Effector memory CD4-positive, alpha-beta T cell (primary cell): ENCODE measurements around the gene ESPN.

ENCODE experiments used
- DNase-seq, 3 donors: peaks; one replicate each; pipeline ENCODE4 v3.0.0-alpha.2; 2020
- H3K27ac ChIP-seq: 2 replicates; pipeline ENCODE4 v1.7.0; 2013; ENCODE audit warnings: mild to moderate bottlenecking, low read length, moderate library complexity; ENCODE audit not compliant: insufficient read depth, poor library complexity, severe bottlenecking
- H3K27me3 ChIP-seq: replicated peaks from 2 replicates; pipeline ENCODE4 v1.7.0; 2013; ENCODE audit warnings: mild to moderate bottlenecking, low read length; ENCODE audit not compliant: insufficient read depth, control insufficient read depth, poor library complexity, severe bottlenecking
- H3K36me3 ChIP-seq: 2 replicates; pipeline ENCODE4 v1.7.0; 2013; ENCODE audit warnings: mild to moderate bottlenecking, low read length, moderate library complexity; ENCODE audit not compliant: control insufficient read depth, insufficient read depth
- H3K4me1 ChIP-seq: 2 replicates; pipeline ENCODE4 v1.7.0; 2013; ENCODE audit warnings: low read length, mild to moderate bottlenecking; ENCODE audit not compliant: control insufficient read depth, insufficient read depth, poor library complexity, severe bottlenecking
- H3K4me3 ChIP-seq: 2 replicates; pipeline ENCODE4 v1.7.0; 2013; ENCODE audit warnings: low read length, low read depth, mild to moderate bottlenecking; ENCODE audit not compliant: insufficient read depth, poor library complexity, severe bottlenecking
- H3K9me3 ChIP-seq: 2 replicates; pipeline ENCODE4 v1.7.0; 2013; ENCODE audit warnings: mild to moderate bottlenecking, low read length, moderate library complexity; ENCODE audit not compliant: control insufficient read depth

ESPN gene

GRCh38 chr1:6471086-6471969 lies 46.8 kb downstream of the ESPN start:
- H3K4me3 ChIP-seq = no peak overlapping the region
- H3K4me1 ChIP-seq = peaks cover 19% of the 10 kb centered on the region
- no peaks in the 10 kb centered on the region for H3K27me3 ChIP-seq
- H3K27ac ChIP-seq = no peak overlapping the region
- no peaks in the 10 kb centered on the region for H3K36me3 ChIP-seq
- H3K9me3 ChIP-seq = no peaks in the 10 kb centered on the region
- no peak for DNase-seq

DNA sequence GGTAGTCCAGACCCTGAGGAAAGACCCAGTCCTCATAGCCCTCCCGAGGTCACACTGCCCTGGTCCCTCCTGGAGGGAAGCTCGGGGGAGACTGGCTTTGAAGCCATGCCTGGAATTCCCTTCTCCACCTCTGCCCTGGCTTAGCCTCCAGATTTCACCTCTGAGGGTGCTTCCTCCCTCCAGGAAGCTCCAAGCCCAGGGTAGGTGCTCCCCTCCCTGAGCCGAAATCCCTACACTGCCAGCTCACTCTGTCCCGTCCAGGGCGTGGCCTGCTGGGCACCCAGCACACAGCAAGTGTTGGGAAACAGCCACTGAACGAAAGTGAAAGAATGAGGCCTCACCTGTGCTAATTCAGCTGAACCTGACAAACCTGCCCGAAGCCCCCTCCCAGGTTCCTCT lies 47.4 kb downstream of the ESPN start:
- Histone ChIP-seq H3K27me3 (no peaks in the 10 kb centered on the region), H3K36me3 (no peaks in the 10 kb centered on the region), H3K9me3 (no peaks in the 10 kb centered on the region), H3K4me3 (no peak overlapping the region), H3K27ac (no peak overlapping the region), H3K4me1 (peaks cover 13% of the 10 kb centered on the region)
- no peak for DNase-seq

DNA sequence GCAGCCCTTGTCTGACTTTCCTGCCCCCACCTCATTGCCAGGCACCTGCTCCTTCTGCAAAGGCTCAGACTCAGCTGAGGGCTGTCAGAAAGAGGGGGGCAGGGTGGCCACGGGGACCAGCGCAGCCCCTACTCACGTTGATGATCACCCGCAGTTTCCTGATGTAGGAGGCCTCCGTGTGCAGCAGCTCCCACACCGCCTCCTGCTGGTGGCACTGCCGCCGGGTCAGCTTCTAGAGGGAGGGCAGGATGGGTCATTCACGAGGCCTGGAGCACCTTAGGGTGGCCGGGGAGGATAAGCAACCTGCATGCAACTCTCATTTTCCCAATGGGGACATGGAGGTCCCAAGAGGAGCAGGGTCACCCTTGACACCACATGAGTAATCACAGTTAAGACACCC lies 47.8 kb downstream of the ESPN start:
- Histone ChIP-seq H3K27me3 (no peaks in the 10 kb centered on the region), H3K27ac (no peak overlapping the region), H3K4me3 (no peak overlapping the region), H3K9me3 (no peaks in the 10 kb centered on the region), H3K4me1 (peaks cover 9% of the 10 kb centered on the region), H3K36me3 (no peaks in the 10 kb centered on the region)
- no peak for DNase-seq

DNA sequence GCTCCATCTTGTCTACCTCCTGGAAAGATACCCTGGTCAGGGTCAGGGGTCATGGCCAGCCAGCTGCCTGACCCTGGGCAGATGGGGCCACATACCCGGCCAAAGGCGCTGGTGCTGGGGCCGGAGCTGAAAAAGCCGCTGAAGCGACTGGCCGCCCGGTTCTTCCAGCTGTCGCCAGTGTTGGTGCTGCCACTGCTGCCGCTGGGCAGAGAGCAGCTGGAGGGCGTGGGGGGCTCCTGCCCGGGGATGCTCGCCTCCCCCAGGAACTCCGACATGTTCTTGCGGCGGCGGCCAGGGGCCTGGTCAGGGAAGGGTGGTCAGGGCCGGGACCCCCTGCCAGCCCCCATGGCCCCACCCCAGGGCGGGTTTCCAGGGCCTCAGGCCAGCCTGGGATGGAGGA lies 48.6 kb downstream of the ESPN start:
- H3K36me3 ChIP-seq = no peaks in the 10 kb centered on the region

GRCh38 chr1:6473974-6474814 lies 49.6 kb downstream of the ESPN start:
- peaks cover 8% of the 10 kb centered on the region for H3K4me1 ChIP-seq
- H3K27me3 ChIP-seq = no peaks in the 10 kb centered on the region
- H3K27ac ChIP-seq = no peak overlapping the region
- no peaks in the 10 kb centered on the region for H3K9me3 ChIP-seq
- H3K36me3 ChIP-seq = no peaks in the 10 kb centered on the region
- no peak overlapping the region for H3K4me3 ChIP-seq
- no peak for DNase-seq

More for the DNA sequence above, 48.6 kb downstream of the ESPN start:
- H3K27me3 ChIP-seq = no peaks in the 10 kb centered on the region
- DNase-seq = no peak
- no peak overlapping the region for H3K4me3 ChIP-seq
- H3K9me3 ChIP-seq = no peaks in the 10 kb centered on the region
- no peak overlapping the region for H3K27ac ChIP-seq
- H3K4me1 ChIP-seq = peaks cover 8% of the 10 kb centered on the region

- Histone ChIP-seq H3K27ac (no peak overlapping the region), H3K4me1 (peaks cover 8% of the 10 kb centered on the region), H3K4me3 (no peak overlapping the region), H3K36me3 (no peaks in the 10 kb centered on the region), H3K27me3 (no peaks in the 10 kb centered on the region), H3K9me3 (no peaks in the 10 kb centered on the region)
- no peak for DNase-seq
Measured at GRCh38 chr1:6474815-6475282, 50.3 kb downstream of the ESPN start.

DNA sequence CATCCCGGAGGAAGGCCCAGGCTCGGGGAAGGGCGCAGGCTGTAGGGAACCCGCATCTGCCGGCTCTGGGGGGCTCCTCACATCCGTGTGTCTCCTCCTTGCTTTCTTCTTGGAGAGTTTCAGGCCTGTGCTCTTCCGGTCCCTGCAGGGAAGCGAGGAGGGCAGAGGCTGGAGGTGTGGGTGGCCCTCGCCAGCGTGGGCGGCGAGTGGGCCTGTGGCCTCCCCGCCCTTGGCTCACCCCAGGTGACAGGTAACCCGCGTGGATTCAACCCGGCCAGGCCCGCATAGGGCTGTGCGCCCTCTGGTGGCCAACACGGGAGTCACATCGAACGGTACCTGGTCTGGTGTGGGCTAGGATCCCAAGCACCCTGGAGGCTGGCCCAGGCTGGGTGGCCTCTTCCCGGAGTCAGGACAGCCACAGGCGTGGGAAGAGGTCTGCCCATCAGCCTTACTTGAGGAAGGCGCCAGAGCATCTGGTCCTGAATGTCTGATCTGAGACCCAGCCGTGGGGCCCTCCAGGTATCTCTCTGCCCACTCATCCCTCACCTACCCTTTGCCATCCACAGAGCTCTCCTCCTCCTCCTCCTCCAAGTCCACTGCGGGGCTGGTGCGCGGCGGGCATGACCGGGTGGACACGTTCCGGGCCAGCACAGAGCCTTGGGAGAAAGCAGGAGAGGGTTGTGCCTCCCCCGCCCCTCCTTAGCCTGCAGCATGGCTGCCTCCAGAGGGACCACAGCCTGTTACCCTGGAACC lies 51.0 kb downstream of the ESPN start:
- Histone ChIP-seq H3K27me3 (no peaks in the 10 kb centered on the region), H3K27ac (no peak overlapping the region), H3K36me3 (no peaks in the 10 kb centered on the region), H3K4me1 (peaks cover 8% of the 10 kb centered on the region), H3K4me3 (no peak overlapping the region), H3K9me3 (no peaks in the 10 kb centered on the region)
- peak; percentile 62 to 73 (median 68) for DNase-seq

- no peaks in the 10 kb centered on the region for H3K9me3 ChIP-seq
- no peaks in the 10 kb centered on the region for H3K27me3 ChIP-seq
- peaks cover 8% of the 10 kb centered on the region for H3K4me1 ChIP-seq
- no peaks in the 10 kb centered on the region for H3K36me3 ChIP-seq
- no peak for DNase-seq
- no peak overlapping the region for H3K27ac ChIP-seq
- no peak overlapping the region for H3K4me3 ChIP-seq
Measured at GRCh38 chr1:6476483-6476882, 51.9 kb downstream of the ESPN start.

DNA sequence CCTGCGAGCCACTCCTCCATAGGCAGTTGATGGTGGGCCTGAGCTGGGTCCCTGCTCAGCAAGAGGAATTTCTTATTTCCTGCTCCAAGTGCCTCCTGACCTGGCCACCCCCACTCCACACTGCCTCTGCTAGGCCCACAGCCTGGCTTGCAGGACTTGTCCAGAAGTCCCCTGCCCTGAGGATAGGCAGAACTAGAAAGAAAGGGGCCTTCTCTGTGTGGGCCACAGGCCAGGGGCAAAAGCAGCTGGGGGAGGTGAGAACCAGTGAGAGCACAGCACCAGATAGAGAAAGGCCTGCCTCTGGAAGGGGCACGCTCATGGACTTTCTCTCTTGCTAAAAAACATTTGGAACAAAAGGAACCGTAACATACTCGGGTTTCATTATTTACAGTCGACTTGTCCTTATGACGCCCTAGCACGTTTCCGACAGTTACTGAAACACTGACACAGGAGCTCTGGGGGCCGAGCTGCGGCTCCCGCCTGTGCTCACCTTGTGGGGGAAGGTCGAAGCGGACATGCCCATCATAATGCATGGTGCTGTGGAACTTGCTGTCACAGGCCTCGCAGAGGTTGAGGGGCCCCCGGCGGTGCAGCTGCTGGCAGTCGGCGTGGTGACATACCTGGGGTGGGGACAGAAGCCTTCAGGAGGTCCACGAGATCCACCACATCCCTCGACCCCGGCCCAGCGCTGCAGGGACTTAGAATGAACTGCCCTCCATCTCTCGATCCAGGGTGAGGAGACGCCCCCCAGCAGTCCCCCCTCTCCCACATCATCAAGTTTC lies 52.7 kb downstream of the ESPN start:
- H3K4me1 ChIP-seq = peaks cover 8% of the 10 kb centered on the region
- H3K27me3 ChIP-seq = no peaks in the 10 kb centered on the region
- no peaks in the 10 kb centered on the region for H3K36me3 ChIP-seq
- no peak for DNase-seq
- no peaks in the 10 kb centered on the region for H3K9me3 ChIP-seq
- H3K27ac ChIP-seq = no peak overlapping the region
- no peak overlapping the region for H3K4me3 ChIP-seq
